HG02571 (cell line): Measurements from ENCODE around the gene PRELID2.
"Not testable (repeated sequence)": the region's sequence is repeated elsewhere in the genome, so short reads cannot be mapped to it uniquely, and the experiment has no call there.

Experiments used
- ATAC-seq: cut with Tn5 transposase; IDR thresholded peaks from one replicate; pipeline ENCODE4 v1.9.1; 2021; ENCODE audit warnings: mild to moderate bottlenecking, moderate library complexity; ENCODE audit not compliant: unreplicated experiment

PRELID2 gene

DNA sequence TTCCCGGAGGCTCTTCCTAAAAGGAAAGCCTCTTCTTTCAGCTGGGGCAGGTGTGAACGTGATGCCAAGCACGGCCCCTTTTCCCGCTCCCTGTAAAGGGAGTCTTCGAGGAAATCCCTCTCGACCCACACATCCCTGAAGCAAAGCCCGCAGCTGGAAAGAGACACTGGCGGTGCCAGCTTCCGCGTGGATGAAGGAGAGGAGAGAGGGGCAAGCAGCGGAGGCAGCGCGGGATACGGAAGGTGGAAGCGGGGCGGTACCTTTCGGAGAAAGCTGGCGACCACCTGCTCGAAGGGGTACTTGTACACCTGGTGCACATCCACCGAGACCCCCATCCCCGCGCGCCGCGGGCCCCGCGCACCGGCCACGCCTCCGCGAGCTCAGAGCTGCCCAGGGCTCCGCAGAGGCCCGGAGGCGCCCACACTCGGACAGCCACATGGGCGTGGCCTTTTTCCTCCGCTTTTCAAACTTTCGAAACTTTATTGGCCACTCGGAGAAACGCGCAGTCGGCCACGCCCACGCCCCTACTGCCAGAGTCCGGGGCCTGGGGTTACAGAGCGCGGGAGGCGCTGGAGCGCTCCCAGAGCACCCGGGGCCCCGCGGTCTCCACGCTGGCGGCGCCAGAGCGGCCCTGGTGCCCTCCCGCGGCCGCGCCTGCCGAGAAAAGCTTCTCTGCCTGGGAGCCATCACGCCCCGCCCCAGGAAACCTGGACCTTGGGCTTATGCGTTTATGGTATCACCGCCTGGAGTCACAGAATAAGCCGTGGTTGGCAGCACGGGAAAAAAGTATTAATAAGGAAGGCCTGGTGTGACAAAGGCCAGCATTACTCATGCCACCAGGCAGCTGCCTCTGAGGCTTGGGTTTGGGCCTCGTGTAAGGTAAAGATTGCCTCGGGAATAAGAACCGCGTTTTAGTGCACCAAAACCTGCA is at the start of gene PRELID2:
PRELID2 (minus strand) TSS at position 426 of the 931 bp plus-strand sequence; CDS start at position 335, 91 bp downstream.
- ATAC-seq = peak; percentile 88

- ATAC-seq = no peak
Observed at GRCh38 chr5:145874765-145875164, 39.6 kb upstream of the PRELID2 start.

GRCh38 chr5:145872914-145873313 is 37.8 kb upstream of the PRELID2 start, which contains the start of gene GRXCR2:
GRXCR2 (minus strand) TSS chr5:145873014; CDS start chr5:145872968, 46 bp downstream.
- no peak for ATAC-seq

DNA sequence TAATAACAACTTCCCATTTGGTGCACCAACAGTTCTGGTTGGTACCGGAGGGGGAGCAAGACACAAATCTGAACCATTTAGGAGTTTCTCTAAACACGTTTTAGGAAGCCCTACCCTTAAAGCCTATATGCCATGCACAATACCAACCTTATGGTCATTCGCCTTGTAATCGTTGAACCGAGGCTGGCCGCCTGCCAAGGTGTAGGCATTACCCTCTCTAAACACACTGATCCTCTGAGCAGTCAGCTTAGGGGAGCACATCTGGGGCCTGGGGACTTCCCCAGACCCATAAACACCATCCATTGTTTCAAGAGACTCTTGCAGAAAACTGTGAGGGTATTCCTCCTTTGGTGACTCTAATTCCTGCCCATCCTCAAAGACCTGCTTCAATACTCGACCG is 37.3 kb upstream of the PRELID2 start:
- no peak for ATAC-seq

- ATAC-seq = no peak
Observed at GRCh38 chr5:145869753-145870152, 34.6 kb upstream of the PRELID2 start.

DNA sequence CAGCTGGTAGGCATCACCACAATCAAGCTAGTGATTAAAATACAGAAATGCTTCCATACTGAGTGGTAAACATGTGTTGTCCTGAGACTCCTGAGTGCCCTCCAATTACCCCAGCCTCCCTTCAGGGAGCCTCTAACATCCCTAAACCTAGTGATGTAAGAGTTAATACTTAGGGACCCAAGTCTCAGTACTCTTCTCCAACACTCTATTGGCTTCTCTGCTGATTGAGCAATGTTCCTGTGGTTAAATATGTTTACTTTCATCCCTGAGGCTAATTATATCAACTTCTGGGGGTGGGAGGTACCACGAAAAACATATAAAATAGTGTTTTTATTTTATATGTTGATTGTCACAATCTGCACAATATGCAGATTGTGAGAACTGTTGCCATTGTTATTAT is 32.7 kb upstream of the PRELID2 start:
- no peak for ATAC-seq

- ATAC-seq = not testable (repeated sequence)
Observed at GRCh38 chr5:145864432-145864831, 29.3 kb upstream of the PRELID2 start.

- ATAC-seq = no peak
Observed at GRCh38 chr5:145863003-145863402, 27.9 kb upstream of the PRELID2 start.

GRCh38 chr5:145859897-145860296 is 24.8 kb upstream of the PRELID2 start:
- ATAC-seq = no peak

DNA sequence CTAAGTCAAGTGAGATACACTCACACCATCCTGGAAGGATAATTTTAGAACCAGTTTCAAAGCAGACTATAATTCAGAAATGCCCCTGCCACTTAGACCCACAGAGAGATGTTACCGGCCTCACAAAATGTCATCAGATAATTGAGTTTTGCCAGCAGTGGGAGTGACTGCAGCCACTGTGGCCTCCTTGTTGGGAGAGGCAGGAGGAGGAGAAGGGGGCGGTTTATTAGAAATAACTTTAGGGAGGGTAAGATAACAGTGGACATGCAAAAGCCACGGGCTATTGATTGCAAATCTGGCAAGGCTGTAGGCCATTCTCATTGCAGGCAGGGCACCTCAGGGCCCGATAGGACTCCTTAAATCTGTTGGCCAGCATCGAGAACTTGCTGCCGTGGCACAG is 24.3 kb upstream of the PRELID2 start:
- ATAC-seq = no peak

- ATAC-seq = no peak
Observed at GRCh38 chr5:145858959-145859358, 23.8 kb upstream of the PRELID2 start.

DNA sequence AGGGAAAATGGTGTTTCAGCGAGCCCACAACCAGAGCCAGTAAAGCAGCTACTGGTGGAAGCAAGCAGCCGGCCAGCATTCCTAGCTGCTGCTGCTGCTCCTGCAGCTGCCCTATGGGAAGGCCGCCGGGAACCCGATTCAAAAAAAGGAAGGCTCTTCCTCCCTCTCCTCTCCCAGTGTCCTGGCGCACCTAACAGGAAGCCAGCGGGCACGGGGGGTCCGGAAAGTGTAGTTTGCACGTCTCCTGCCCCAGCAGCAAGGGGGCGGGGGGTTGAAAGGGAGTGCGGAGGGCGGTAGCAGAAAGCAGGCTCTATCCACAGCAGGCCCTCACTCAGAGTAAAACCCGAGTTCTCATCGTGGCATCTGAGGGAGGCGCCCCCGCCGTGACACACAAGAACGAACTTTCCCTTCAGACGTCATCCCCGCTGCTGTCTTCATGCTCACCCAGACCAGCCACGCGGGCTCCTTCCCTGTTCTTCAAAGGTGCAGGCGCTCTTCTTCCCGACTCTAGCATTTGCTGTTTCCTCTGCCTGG is 21.2 kb upstream of the PRELID2 start:
- no peak for ATAC-seq

DNA sequence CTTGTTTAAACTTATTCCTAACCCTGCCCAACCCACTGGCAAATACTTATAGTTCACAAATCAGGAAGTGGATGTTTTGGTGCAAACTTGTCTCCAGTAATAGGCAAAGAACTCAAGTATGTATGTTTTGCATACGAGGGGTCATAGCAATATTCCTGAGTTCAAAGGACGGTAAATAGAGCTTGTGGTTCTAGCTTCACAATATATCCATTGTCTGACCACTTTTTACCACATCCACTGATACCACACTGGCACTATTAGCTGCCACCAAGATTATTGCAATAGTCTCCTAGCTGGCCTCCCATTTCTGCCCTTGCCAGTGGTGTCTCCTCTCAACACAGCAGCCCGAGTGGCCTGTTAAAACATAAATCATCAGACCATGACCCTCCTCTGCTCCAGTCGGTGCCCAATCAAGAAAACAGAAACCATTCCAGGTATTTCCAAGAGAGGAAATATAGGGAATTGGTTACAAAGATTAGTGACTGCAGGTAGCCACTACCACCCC is 20.7 kb upstream of the PRELID2 start:
- ATAC-seq = no peak

- no peak for ATAC-seq
Observed at GRCh38 chr5:145854651-145855258, 19.6 kb upstream of the PRELID2 start.

DNA sequence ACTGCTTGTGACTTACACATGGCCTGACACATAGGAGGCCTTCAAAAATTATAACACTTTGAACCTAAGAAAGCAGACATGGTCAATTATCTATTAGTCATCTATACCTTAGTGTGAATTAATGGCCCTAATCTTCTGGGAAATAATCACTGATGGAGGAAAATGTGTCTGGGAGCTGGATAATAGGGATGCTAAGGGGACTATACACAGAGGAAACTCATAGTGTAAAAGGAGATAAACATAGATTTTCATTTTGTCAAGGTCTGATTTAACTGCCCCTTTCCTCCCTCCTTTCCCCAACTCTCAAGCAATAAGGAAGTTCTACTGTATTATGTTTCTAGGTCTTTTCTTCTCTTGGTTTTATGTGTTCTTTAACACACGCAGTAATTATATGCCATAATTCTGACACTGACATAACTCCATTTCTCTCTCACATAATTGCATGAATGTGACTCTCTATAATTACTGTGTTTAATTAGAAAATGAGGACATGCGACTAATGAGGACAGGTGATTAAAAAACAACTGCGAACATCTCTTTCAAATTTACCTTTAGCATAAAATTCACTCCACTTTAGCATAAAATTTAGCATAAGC is 18.7 kb upstream of the PRELID2 start:
- no peak for ATAC-seq

DNA sequence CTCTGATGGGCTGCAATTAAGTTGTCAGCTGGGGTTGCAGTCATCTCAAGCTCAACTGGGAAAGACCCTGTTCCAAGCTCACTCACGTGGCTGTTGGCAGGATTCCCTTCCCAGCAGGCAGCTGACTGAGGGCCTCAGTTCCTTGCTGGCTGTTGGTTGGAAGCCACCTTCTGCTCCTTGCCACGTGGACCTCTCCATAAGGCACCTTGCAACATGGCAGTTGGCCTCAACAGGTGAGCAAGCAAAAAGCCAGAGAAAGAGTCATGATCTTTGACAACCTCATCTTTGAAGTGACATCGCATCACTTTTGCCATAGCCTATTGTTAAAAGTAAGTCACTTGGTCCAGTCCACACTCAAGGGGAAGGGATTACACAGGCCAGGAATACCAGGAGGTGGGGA is 17.8 kb upstream of the PRELID2 start:
- ATAC-seq = no peak

GRCh38 chr5:145848854-145849253 is 13.7 kb upstream of the PRELID2 start:
- ATAC-seq = no peak

- ATAC-seq = no peak
Observed at GRCh38 chr5:145847499-145848497, 12.7 kb upstream of the PRELID2 start.

- ATAC-seq = no peak
Observed at GRCh38 chr5:145846081-145846480, 10.9 kb upstream of the PRELID2 start.

DNA sequence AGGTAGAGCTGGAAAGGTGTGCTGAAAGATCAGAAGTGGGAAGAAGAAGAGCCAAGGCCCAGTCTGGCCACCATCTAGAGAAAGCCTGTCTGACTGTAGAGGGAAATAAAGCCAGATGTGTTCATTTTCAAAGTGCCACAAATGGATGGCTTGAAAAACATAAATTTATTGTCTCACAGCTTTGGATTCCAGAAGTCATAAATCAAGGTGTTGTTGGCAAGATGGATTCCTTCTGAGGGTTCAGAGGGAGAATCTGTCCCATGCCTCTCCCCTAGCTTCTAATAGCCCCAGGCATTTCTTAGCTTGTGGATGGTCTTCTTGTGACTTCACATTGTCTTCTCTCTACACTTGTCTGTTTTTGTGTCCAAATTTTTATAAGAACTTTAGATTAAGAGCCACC is 6.2 kb upstream of the PRELID2 start:
- no peak for ATAC-seq
